ENCODE data around the gene IDH3G. TPM values are rescaled to one million over a fixed set of nuclear protein-coding genes. Genes with fewer than 3 reads are reported as not detected.

The IDH3G gene
- total and polyA plus RNA-seq, 2 donors (not counting 3 experiments of a cell fraction or from before 2014, with no cell fraction given): 57.7 to 116 TPM

DNA sequence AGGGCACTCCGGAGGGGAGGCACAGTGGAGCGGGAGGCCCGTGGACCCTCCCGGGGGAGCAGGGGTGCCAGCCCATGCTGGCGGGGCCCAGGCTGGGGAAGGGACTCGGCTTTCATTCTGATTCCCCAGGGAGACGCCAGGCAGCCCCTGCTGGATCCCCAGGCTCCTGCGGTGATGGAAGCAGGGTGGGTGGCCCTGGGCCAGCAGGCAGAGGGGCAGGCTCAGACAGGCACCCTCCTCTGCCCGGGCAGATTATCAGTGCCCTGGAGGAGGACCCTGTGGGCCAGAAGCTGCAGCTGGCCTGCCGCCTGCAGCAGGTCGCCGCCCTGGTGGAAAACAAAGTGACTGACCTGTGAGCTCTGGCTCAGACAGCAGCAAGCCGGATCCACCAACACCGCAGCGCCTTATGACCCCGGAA lies 15.5 kb downstream of the IDH3G start:
- no peak overlapping the region for H3K4me3 ChIP-seq (replicated peaks in 1 of 3; ENCODE audit: insufficient read depth in 1 of 3, low read depth in 1 of 3, low read length in 3 of 3)

More for the DNA sequence above, 15.5 kb downstream of the IDH3G start:
- dilution Hi-C loops (cut with MboI; ENCODE audit: extremely low pct_ligation_motif_present, low sequenced_read_pairs): no loop called here
- POLR2A ChIA-PET: no interaction called here
- Histone ChIP-seq H3K36me3 (ENCODE audit: control insufficient read depth in 2 of 2, extremely low read depth in 1 of 2, insufficient read depth in 2 of 2, low read length in 2 of 2) (peaks cover 0 to 5% of the 10 kb centered on the region in 2 experiments), H3K4me2 (ENCODE audit: insufficient read depth, low read length) (no peak overlapping the region), H3K9ac (replicated peaks; ENCODE audit: extremely low read depth, insufficient read depth, low read length) (no peak overlapping the region), H3K27me3 (ENCODE audit: control insufficient read depth in 2 of 2, insufficient read depth in 2 of 2, low read length in 2 of 2) (no peaks in the 10 kb centered on the region), H2AFZ (ENCODE audit: low read depth, low read length) (no peak overlapping the region), H3K79me2 (ENCODE audit: control insufficient read depth, insufficient read depth, low read length) (no peaks in the 10 kb centered on the region), H3K4me1 (ENCODE audit: control insufficient read depth, extremely low read depth, insufficient read depth, low read length) (no peaks in the 10 kb centered on the region), H3K9me1 (replicated peaks; ENCODE audit: control insufficient read depth, extremely low read depth, insufficient read depth, low read length) (no peaks in the 10 kb centered on the region), H4K20me1 (replicated peaks; ENCODE audit: control insufficient read depth, extremely low read depth, insufficient read depth, low read length) (no peaks in the 10 kb centered on the region), H3K27ac (ENCODE audit: insufficient read depth, low read depth, low read length) (no peak overlapping the region), H3K9me3 (replicated peaks; ENCODE audit: control insufficient read depth, insufficient read depth, low read length) (no peaks in the 10 kb centered on the region)
- TF ChIP-seq, protein P1, sequence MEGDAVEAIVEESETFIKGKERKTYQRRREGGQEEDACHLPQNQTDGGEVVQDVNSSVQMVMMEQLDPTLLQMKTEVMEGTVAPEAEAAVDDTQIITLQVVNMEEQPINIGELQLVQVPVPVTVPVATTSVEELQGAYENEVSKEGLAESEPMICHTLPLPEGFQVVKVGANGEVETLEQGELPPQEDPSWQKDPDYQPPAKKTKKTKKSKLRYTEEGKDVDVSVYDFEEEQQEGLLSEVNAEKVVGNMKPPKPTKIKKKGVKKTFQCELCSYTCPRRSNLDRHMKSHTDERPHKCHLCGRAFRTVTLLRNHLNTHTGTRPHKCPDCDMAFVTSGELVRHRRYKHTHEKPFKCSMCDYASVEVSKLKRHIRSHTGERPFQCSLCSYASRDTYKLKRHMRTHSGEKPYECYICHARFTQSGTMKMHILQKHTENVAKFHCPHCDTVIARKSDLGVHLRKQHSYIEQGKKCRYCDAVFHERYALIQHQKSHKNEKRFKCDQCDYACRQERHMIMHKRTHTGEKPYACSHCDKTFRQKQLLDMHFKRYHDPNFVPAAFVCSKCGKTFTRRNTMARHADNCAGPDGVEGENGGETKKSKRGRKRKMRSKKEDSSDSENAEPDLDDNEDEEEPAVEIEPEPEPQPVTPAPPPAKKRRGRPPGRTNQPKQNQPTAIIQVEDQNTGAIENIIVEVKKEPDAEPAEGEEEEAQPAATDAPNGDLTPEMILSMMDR (IDR thresholded peaks at IDR 0.05; ENCODE audit: extremely low read depth in 1 of 2, insufficient read depth in 1 of 2, low read depth in 1 of 2, low read length in 2 of 2): no peak
- no peak for TF ChIP-seq JUN (IDR thresholded peaks at IDR 0.05; ENCODE audit: borderline replicate concordance, insufficient read depth, insufficient read length, low read depth)
- TF ChIP-seq GATA2 (IDR thresholded peaks at IDR 0.05; ENCODE audit: insufficient read depth, insufficient read length, low read depth, low read length): no peak
- TF ChIP-seq MYC (IDR thresholded peaks at IDR 0.05; ENCODE audit: low read depth, low read length): no peak
- TF ChIP-seq EZH2 (IDR thresholded peaks at IDR 0.05; ENCODE audit: borderline replicate concordance, low read depth, low read length, severe bottlenecking): no peak
- no peak for TF ChIP-seq FOS (IDR thresholded peaks at IDR 0.05; ENCODE audit: borderline replicate concordance, insufficient read depth, low read length)
- TF ChIP-seq MAX (IDR thresholded peaks at IDR 0.05; ENCODE audit: insufficient read depth, insufficient read length): no peak
- no peak for TF ChIP-seq POLR2AphosphoS5 (IDR thresholded peaks at IDR 0.05; ENCODE audit: insufficient read depth, low read depth, low read length)
- TF ChIP-seq POLR2A (IDR thresholded peaks at IDR 0.05; ENCODE audit: low read depth, low read length): no peak
- no peak for DNase-seq (ENCODE audit: low read depth, low spot score)
- FAIRE-seq: no peak
- CTCF ChIA-PET: interaction anchor here (1.1 to 1.3 kb wide), 2 partner anchors 11 to 144 kb away, joined by 3 read pairs; no protein-coding TSS in a partner anchor
- intact Hi-C loops (cut with micrococcal nuclease): no loop called here
- no TSS peak for BruUV-seq (replicated peaks)

All from endothelial cell of umbilical vein (primary cell).